K562 (cell line): ENCODE results near the gene HEPACAM. TPM values are rescaled to one million over a fixed set of nuclear protein-coding genes. Genes with fewer than 3 reads are reported as not detected.

Source experiments
- ARHGAP35 ChIP-seq: fragments of 450-650 bp; IDR thresholded peaks from 2 replicates; pipeline ENCODE4 v1.6.1; 2018; ENCODE audit not compliant: partially characterized antibody
- CEBPG ChIP-seq, 3 experiments: fragments of 200-800 bp in 1 of 3; sonication (Bioruptor generic) in 1 of 3; sonication (generic) in 1 of 3; formaldehyde crosslinking in 1 of 3; IDR thresholded peaks in 2 of 3; conservative IDR thresholded peaks in 1 of 3; 2 replicates each; pipeline versions ENCODE4 v1.6.1 to v1.8.0; 2016 to 2022; ENCODE audit warnings: missing compliant biosample characterization in 2 of 3, missing genetic modification characterization in 2 of 3, mild to moderate bottlenecking in 1 of 3, missing genetic modification reagents in 1 of 3
- DNMT1 ChIP-seq: fragments of 450-650 bp; IDR thresholded peaks from 2 replicates; pipeline ENCODE4 v1.6.1; 2016; ENCODE audit warnings: antibody characterized with exemption, mild to moderate bottlenecking
- GTF3C2 ChIP-seq: IDR thresholded peaks from 3 replicates; pipeline ENCODE4 v1.6.1; 2011; ENCODE audit warnings: borderline replicate concordance, mild to moderate bottlenecking, moderate library complexity; ENCODE audit not compliant: insufficient read length; ENCODE audit errors: extremely low read depth
- HNRNPL ChIP-seq: fragments of 200-400 bp; formaldehyde crosslinking; IDR thresholded peaks from 2 replicates; pipeline ENCODE4 v1.6.1; 2017; ENCODE audit warnings: low read depth, mild to moderate bottlenecking, low read length
- KHSRP ChIP-seq: fragments of 450-650 bp; IDR thresholded peaks from 2 replicates; pipeline ENCODE4 v1.6.1; 2017
- LARP7 ChIP-seq: fragments of 450-650 bp; IDR thresholded peaks from 2 replicates; pipeline ENCODE4 v1.6.1; 2016
- MAFK ChIP-seq: IDR thresholded peaks from 2 replicates; pipeline ENCODE4 v1.6.1; 2011; ENCODE audit warnings: low read length, improper control_type of control experiment
- MCM7 ChIP-seq, 2 experiments: fragments of 450-650 bp; IDR thresholded peaks; 2 replicates each; pipeline ENCODE4 v1.6.1; 2016 to 2018
- MXI1 ChIP-seq: IDR thresholded peaks from 2 replicates; pipeline ENCODE4 v1.6.1; 2011; ENCODE audit warnings: low read depth, mild to moderate bottlenecking, improper control_type of control experiment, low read length
- NCOA4 ChIP-seq: fragments of 450-650 bp; IDR thresholded peaks from 2 replicates; pipeline ENCODE4 v1.6.1; 2018; ENCODE audit warnings: mild to moderate bottlenecking; ENCODE audit not compliant: partially characterized antibody
- RB1 ChIP-seq: fragments of 450-650 bp; IDR thresholded peaks from 2 replicates; pipeline ENCODE4 v1.6.1; 2017; ENCODE audit warnings: low read depth, mild to moderate bottlenecking
- RBM22 ChIP-seq: fragments of 200-400 bp; formaldehyde crosslinking; IDR thresholded peaks from 2 replicates; pipeline ENCODE4 v1.6.1; 2018; ENCODE audit warnings: low read length, low read depth; ENCODE audit not compliant: poor library complexity, severe bottlenecking
- SLC30A9 ChIP-seq: fragments of 250-450 bp; sonication (Bioruptor Pico); IDR thresholded peaks from 2 replicates; pipeline ENCODE4 v1.8.0; 2022; ENCODE audit warnings: mild to moderate bottlenecking, moderate library complexity
- STAT5B ChIP-seq: fragments of 250-450 bp; sonication (Bioruptor Pico); IDR thresholded peaks from 2 replicates; pipeline ENCODE4 v1.8.0; 2021; ENCODE audit warnings: mild to moderate bottlenecking, inconsistent platforms
- ZBTB43 ChIP-seq: sonication (generic); formaldehyde crosslinking; IDR thresholded peaks from 2 replicates; pipeline ENCODE4 v1.8.0; 2023; ENCODE audit warnings: mild to moderate bottlenecking, missing genetic modification reagents
- ZBTB8A ChIP-seq: fragments of 450-650 bp; IDR thresholded peaks from 2 replicates; pipeline ENCODE4 v1.6.1; 2018; ENCODE audit warnings: mild to moderate bottlenecking, moderate library complexity; ENCODE audit not compliant: partially characterized antibody
- ZNF197 ChIP-seq: fragments of 200-800 bp; sonication (Bioruptor generic); IDR thresholded peaks from 2 replicates; pipeline ENCODE4 v1.6.1; 2016; ENCODE audit warnings: low read depth, missing genetic modification characterization, missing compliant biosample characterization
- ZNF23 ChIP-seq: fragments of 250-450 bp; sonication (Bioruptor Pico); IDR thresholded peaks from 2 replicates; pipeline ENCODE4 v1.4.0; 2020; ENCODE audit warnings: mild to moderate bottlenecking
- ZNF398 ChIP-seq: fragments of 250-450 bp; sonication (Bioruptor Pico); IDR thresholded peaks from 2 replicates; pipeline ENCODE4 v1.8.0; 2021; ENCODE audit warnings: moderate library complexity, mild to moderate bottlenecking, inconsistent platforms
- ZNF696 ChIP-seq: fragments of 250-450 bp; sonication (Bioruptor Pico); conservative IDR thresholded peaks from 2 replicates; pipeline ENCODE4 v1.4.0; 2020; ENCODE audit warnings: mild to moderate bottlenecking, moderate library complexity
- ZNF717 ChIP-seq: fragments of 250-450 bp; sonication (Bioruptor Pico); IDR thresholded peaks from 2 replicates; pipeline ENCODE4 v1.5.0; 2021
- ZNF77 ChIP-seq: fragments of 250-450 bp; sonication (Bioruptor Pico); IDR thresholded peaks from 2 replicates; pipeline ENCODE4 v1.5.0; 2020
- polyA plus RNA-seq, 8 experiments: library from polyadenylated mRNA; depleted of rRNA in 4 of 8; stranded (reverse) in 5 of 8; unstranded in 3 of 8; fragments of >200 nt; fragmentation: Nextera tagmentation in 2 of 8; fragmentation: Illumina TruSeq in 1 of 8; extraction: Ambion mirVana in 2 of 8; extraction: Trizol in 1 of 8; gene quantifications; 2 replicates each; pipeline versions ENCODE4 v1.2.1 to v1.2.3, GENCODE V29; 2011 to 2014; ENCODE audit warnings: inconsistent platforms in 1 of 8, missing spikeins in 1 of 8
- total RNA-seq, 7 experiments: library from RNA; depleted of rRNA in 6 of 7; stranded (reverse); fragments of >200 nt in 6 of 7; fragmentation: Illumina TruSeq in 2 of 7; extraction: Trizol in 2 of 7; gene quantifications; 2 replicates each; pipeline versions ENCODE4 v1.2.1 to v1.2.3, GENCODE V29; 2011 to 2021; ENCODE audit warnings: low replicate concordance in 1 of 7

HEPACAM gene
- total and polyA plus RNA-seq, 9 of the 15 experiments (the other 6 are each of a cell fraction or from before 2014, with no cell fraction given) = not detected

GRCh38 chr11:124875943-124876817, 59.7 kb downstream of the HEPACAM start (continued):
- TF ChIP-seq ZBTB43 (CRISPR knock-in tag) (no peak), ZNF398 (CRISPR knock-in tag) (no peak), HNRNPL (peak; percentile 91), ZBTB8A (no peak), RB1 (peak; percentile 94), ZNF696 (CRISPR knock-in tag) (no peak), KHSRP (no peak), ZNF197 (no peak), MAFK (no peak), STAT5B (CRISPR knock-in tag) (no peak), SLC30A9 (CRISPR knock-in tag) (no peak), DNMT1 (no peak), LARP7 (no peak), RBM22 (no peak), NCOA4 (no peak), GTF3C2 (no peak), ZNF77 (CRISPR knock-in tag) (no peak), MXI1 (no peak), MCM7 (IDR thresholded peaks at IDR 0.05) (no peak), ARHGAP35 (no peak), CEBPG (CRISPR knock-in tag; IDR thresholded peaks at IDR 0.05) (no peak), CEBPG (tag; conservative IDR thresholded peaks at IDR 0.05 in 1 of 2, IDR thresholded peaks at IDR 0.05 in 1 of 2) (no peak), ZNF23 (no peak), ZNF717 (CRISPR knock-in tag) (no peak)
